HUES6 (cell line): ENCODE results near the gene FLYWCH1.

Experiments
- H3K27ac ChIP-seq: 2 replicates; pipeline ENCODE4 v1.7.0; 2013; ENCODE audit warnings: low read depth, mild to moderate bottlenecking, low read length, inconsistent platforms
- H3K27me3 ChIP-seq: 2 replicates; pipeline ENCODE4 v1.6.1; 2013; ENCODE audit warnings: low read length; ENCODE audit not compliant: control insufficient read depth, insufficient read depth
- H3K36me3 ChIP-seq: 2 replicates; pipeline ENCODE4 v1.6.1; 2013; ENCODE audit warnings: low read length; ENCODE audit not compliant: control insufficient read depth, insufficient read depth
- H3K4me1 ChIP-seq: 2 replicates; pipeline ENCODE4 v1.6.1; 2013; ENCODE audit warnings: low read length; ENCODE audit not compliant: control insufficient read depth, insufficient read depth
- H3K4me3 ChIP-seq: 2 replicates; pipeline ENCODE4 v1.5.1; 2013; ENCODE audit warnings: low read depth, low read length
- H3K9ac ChIP-seq: one replicate; pipeline ENCODE4 v1.6.1; 2013; ENCODE audit warnings: mild to moderate bottlenecking, low read length
- H3K9me3 ChIP-seq: 2 replicates; pipeline ENCODE4 v1.6.1; 2013; ENCODE audit warnings: low read depth, low read length; ENCODE audit not compliant: control insufficient read depth, insufficient read depth

FLYWCH1 gene

GRCh38 chr16:2966043-2966807 lies 54.5 kb downstream of the FLYWCH1 start:
- Histone ChIP-seq H3K27me3 (peaks cover 38% of the 10 kb centered on the region), H3K27ac (no peak overlapping the region), H3K4me3 (no peak overlapping the region; the same call in 1 of the 2 replicates), H3K9me3 (no peaks in the 10 kb centered on the region), H3K4me1 (peaks cover 27% of the 10 kb centered on the region), H3K9ac (no peak overlapping the region), H3K36me3 (peaks cover 1% of the 10 kb centered on the region; the same call in 1 of the 2 replicates)

DNA sequence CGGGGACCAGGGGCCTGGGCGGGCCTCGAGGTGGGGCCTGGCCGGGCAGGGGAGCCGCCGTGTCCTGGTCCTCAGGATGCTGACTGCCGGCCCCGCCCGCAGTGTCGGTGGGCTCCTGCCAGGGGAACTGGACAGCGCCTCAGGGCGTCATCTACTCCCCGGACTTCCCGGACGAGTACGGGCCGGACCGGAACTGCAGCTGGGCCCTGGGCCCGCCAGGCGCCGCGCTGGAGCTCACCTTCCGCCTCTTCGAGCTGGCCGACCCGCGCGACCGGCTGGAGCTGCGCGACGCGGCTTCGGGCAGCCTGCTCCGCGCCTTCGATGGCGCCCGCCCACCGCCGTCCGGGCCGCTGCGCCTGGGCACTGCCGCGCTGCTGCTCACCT lies 55.1 kb downstream of the FLYWCH1 start:
- H3K4me1 ChIP-seq = peaks cover 27% of the 10 kb centered on the region
- H3K27me3 ChIP-seq = peaks cover 38% of the 10 kb centered on the region
- H3K36me3 ChIP-seq = peaks cover 7% of the 10 kb centered on the region
- no peaks in the 10 kb centered on the region for H3K9me3 ChIP-seq
- peak overlapping the region; percentile 31; the same call in 1 of the 2 replicates for H3K4me3 ChIP-seq
- H3K27ac ChIP-seq = no peak overlapping the region
- no peak overlapping the region for H3K9ac ChIP-seq

DNA sequence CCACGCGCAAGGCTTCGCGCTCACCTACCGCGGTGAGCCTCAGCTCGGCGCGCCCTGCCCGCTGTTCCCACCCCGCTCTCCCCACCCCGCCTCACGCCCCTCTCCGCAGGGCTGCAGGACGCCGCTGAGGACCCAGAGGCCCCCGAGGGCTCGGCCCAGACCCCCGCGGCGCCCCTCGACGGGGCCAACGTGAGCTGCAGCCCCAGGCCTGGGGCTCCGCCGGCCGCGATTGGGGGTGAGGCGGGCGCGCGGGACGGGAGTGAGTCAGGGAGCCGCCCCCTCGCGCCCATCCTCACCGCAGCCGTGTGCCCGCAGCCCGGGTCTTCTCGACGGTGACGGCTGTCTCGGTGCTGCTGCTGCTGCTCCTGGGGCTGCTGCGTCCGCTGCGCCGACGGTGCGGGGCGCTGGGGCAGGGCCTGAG lies 55.5 kb downstream of the FLYWCH1 start:
- H3K9ac ChIP-seq = no peak overlapping the region
- H3K4me3 ChIP-seq = peak overlapping the region; percentile 28; the same call in 1 of the 2 replicates
- H3K36me3 ChIP-seq = peaks cover 11% of the 10 kb centered on the region
- H3K27ac ChIP-seq = no peak overlapping the region
- peaks cover 36% of the 10 kb centered on the region for H3K27me3 ChIP-seq
- no peaks in the 10 kb centered on the region for H3K9me3 ChIP-seq
- peaks cover 22% of the 10 kb centered on the region for H3K4me1 ChIP-seq

GRCh38 chr16:2967721-2968161 lies 56.0 kb downstream of the FLYWCH1 start:
- Histone ChIP-seq H3K27ac (no peak overlapping the region), H3K9ac (no peak overlapping the region), H3K27me3 (peaks cover 31% of the 10 kb centered on the region), H3K4me1 (peaks cover 17% of the 10 kb centered on the region), H3K4me3 (peak overlapping the region; percentile 28; the same call in 1 of the 2 replicates), H3K36me3 (peaks cover 16% of the 10 kb centered on the region), H3K9me3 (no peaks in the 10 kb centered on the region)

GRCh38 chr16:2968368-2968737 lies 56.6 kb downstream of the FLYWCH1 start:
- H3K4me1 ChIP-seq = peaks cover 14% of the 10 kb centered on the region
- H3K27me3 ChIP-seq = peaks cover 28% of the 10 kb centered on the region; the same call in 1 of the 2 replicates
- H3K9me3 ChIP-seq = no peaks in the 10 kb centered on the region
- H3K4me3 ChIP-seq = peak overlapping the region; percentile 76
- peaks cover 22% of the 10 kb centered on the region for H3K36me3 ChIP-seq
- no peak overlapping the region for H3K27ac ChIP-seq
- peak overlapping the region; percentile 35 for H3K9ac ChIP-seq

- peaks cover 28% of the 10 kb centered on the region for H3K36me3 ChIP-seq
- H3K4me1 ChIP-seq = peaks cover 14% of the 10 kb centered on the region
- H3K9ac ChIP-seq = peak within 1 kb of the TSS; percentile 90
- H3K27me3 ChIP-seq = peaks cover 28% of the 10 kb centered on the region; the same call in 1 of the 2 replicates
- H3K9me3 ChIP-seq = no peaks in the 10 kb centered on the region
- H3K4me3 ChIP-seq = peak within 1 kb of the TSS; percentile 76
- peak within 1 kb of the TSS; percentile 68; the same call in 1 of the 2 replicates for H3K27ac ChIP-seq
Observed at GRCh38 chr16:2968738-2969544, 57.2 kb downstream of the FLYWCH1 start, which contains the start of gene PAQR4. Gene PAQR4, plus strand, starts transcription at chr16:2969348. Its CDS starts 327 bp downstream, at chr16:2969675.

- Histone ChIP-seq H3K36me3 (peaks cover 37% of the 10 kb centered on the region), H3K9me3 (no peaks in the 10 kb centered on the region), H3K27ac (peak overlapping the region; percentile 68; the same call in 1 of the 2 replicates), H3K27me3 (peaks cover 28% of the 10 kb centered on the region; the same call in 1 of the 2 replicates), H3K9ac (peak overlapping the region; percentile 90), H3K4me3 (peak overlapping the region; percentile 76), H3K4me1 (peaks cover 14% of the 10 kb centered on the region)
Observed at GRCh38 chr16:2969545-2970521, 58.1 kb downstream of the FLYWCH1 start.

DNA sequence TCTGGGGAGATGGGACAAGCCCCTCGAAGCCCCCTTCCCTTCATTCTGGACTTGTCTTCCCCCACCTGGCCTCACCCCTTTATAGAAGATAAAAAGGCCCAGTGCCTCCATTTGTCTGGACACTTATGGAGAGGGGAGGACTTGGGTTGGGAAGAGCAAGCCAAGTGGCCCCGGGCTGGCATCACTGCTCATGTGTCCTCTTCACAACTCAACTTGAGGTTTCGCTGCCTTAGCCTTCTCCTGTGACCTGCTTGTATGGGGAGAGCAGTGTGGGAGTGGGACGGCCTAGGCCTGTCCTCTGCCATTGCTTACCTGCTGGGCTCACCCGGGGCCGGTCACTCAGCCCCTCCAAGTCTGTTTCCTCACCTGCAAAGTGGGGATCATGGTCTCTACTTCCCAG lies 58.8 kb downstream of the FLYWCH1 start:
- H3K4me1 ChIP-seq = peaks cover 14% of the 10 kb centered on the region
- H3K9me3 ChIP-seq = no peaks in the 10 kb centered on the region
- peak overlapping the region; percentile 76 for H3K4me3 ChIP-seq
- peaks cover 45% of the 10 kb centered on the region for H3K36me3 ChIP-seq
- H3K27me3 ChIP-seq = peaks cover 28% of the 10 kb centered on the region; the same call in 1 of the 2 replicates
- peak overlapping the region; percentile 90 for H3K9ac ChIP-seq
- H3K27ac ChIP-seq = no peak overlapping the region

GRCh38 chr16:2971134-2971984 lies 59.6 kb downstream of the FLYWCH1 start:
- no peak overlapping the region for H3K27ac ChIP-seq
- no peaks in the 10 kb centered on the region for H3K9me3 ChIP-seq
- H3K4me1 ChIP-seq = peaks cover 14% of the 10 kb centered on the region
- H3K4me3 ChIP-seq = peak overlapping the region; percentile 76; the same call in 1 of the 2 replicates
- H3K27me3 ChIP-seq = peaks cover 21% of the 10 kb centered on the region; the same call in 1 of the 2 replicates
- H3K9ac ChIP-seq = no peak overlapping the region
- H3K36me3 ChIP-seq = peaks cover 52% of the 10 kb centered on the region
